GM19099 (cell line): ENCODE data around the gene TSEN34.
"Not testable (repeated sequence)": the region's sequence is repeated elsewhere in the genome, so short reads cannot be mapped to it uniquely, and the experiment has no call there.

Experiments
- POLR2A ChIP-seq: IDR thresholded peaks from 3 replicates; pipeline ENCODE4 v1.6.1; 2011; ENCODE audit warnings: low read depth; ENCODE audit not compliant: insufficient read length; ENCODE audit errors: extremely low read depth

The TSEN34 gene

DNA sequence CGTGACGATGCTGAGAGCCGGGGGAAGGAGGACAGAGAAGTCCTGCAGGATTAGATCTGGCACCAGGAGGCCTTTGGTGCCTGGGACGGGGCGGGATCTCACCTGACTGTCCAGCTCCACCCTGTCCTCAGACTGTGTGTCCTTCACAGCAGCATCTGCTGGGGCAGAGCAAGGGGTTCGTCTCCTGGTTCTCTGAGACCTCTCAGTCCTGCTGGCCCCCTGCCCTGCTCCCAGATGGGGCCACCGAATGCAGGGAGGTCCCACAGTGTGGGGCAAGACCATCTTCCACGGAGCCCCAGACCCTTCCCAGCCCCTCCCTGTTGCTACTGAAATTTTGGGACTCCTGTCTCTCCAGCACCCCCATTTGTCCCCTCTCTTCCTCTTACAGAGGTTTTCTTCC is 27.2 kb downstream of the TSEN34 start:
- no peak for TF ChIP-seq POLR2A

DNA sequence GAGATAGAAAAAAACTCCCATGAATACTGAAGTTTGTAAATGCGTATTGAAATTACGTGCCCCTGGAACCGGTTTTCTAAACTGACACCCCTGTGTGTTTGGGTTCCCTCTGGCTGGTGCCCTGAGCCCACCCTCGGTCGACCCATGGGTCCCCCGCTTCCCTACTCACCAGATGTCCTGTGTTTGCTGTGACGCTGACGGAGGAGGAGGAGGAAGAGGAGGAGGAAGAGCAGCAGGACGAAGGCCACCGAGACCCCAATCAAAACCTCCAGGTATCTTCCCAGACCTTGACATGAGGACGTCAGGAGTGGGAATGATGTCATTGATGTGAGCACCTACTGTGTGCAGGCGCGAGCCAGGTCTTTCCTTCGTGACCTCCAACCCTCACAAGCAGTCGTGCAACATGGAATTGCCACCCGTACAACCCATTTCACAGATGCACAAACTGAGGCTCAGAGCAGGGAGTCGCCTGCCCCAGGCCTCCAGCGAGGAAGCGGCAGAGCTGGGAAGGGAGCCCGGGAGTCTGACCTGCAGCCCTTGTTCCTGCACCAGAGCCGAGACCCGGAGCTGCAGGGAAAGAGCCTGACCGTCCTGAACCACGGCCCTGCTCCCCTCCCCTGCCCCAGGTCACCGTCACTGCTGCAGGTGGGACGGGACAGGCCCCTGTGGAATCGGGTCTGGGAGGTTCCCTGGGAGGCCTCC is 28.0 kb downstream of the TSEN34 start:
- TF ChIP-seq POLR2A: no peak

DNA sequence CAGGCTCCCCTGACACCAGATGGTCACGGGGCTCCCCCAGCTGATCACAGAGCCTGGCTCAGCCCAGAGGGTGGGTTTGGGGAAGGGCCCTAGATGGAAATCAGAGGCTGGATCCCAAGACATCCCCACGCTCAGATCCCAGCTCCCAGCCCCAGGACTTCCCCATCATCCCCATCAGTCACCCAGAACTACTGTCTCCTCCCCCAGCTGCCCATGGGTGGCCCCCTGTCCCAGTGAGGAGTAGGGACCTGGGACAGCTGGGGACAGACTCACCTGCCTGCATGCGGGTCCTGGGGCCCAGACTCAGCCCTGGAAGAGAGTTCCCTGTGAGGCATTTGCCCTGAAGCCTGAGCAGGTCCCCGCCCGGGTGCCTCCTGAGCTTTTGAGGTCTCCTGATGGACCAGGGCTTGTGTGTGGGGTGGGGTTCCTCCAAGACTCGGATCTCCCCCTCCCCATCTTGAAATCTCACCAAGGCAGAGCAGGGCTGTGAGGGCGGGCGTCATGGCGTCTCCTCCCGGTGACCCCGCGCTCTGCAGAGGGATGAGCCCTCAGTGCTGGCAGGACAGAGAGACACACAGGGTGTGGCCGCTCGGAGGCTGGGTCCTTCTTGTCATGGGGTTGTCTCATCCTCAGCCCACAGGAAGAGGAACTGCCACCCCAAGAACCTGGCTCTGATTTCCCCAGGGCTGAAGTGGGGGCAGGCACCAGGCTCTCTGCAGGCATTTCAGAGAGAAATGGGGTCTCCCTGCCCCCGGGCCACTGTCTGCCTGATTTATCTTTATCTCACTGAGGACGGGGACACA is 31.6 kb downstream of the TSEN34 start, which contains the start of gene LILRB3:
Gene LILRB3, minus strand, starts transcription at position 534 of the 803 bp plus-strand sequence. Its CDS starts 31 bp downstream, at position 503.
- TF ChIP-seq POLR2A: not testable (repeated sequence)

DNA sequence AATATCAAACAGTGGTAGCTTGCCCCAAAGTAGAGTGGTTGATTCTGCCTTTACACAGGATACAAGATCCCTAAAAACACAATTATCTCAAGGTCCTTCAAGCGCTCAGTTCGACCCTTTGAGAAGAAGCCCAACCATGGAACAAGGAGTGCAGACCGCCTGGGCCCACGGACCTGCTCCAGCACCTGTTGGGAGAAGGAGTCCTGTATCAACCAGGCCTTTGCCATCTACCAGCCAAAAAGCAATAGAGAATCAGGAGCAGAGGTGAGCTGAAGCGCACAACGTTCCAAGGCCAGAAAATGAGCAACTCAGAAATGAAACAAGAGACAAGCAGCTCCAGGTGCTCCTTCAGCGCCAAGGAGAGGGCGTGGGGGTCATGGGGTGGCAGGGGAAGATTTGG is 38.0 kb downstream of the TSEN34 start:
- no peak for TF ChIP-seq POLR2A

DNA sequence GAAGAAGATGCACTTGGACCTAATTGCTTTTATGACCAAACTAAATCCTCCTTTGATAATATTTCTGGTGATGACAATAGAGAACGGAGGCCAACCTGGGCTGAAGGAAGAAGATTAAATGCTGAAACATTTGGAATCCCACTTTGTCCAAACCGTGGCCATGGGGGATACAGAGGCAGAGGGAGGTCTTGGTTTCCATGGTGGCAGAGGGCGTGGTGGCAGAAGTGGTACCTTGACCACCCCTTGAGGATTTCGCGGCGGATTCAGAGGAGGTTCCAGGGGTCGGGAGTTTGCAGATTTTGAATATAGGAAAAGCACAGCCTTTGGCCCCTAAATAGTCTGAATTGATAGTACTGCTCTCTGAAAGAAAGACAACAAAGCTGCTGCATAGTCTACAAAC is 38.9 kb downstream of the TSEN34 start:
- TF ChIP-seq POLR2A: no peak

DNA sequence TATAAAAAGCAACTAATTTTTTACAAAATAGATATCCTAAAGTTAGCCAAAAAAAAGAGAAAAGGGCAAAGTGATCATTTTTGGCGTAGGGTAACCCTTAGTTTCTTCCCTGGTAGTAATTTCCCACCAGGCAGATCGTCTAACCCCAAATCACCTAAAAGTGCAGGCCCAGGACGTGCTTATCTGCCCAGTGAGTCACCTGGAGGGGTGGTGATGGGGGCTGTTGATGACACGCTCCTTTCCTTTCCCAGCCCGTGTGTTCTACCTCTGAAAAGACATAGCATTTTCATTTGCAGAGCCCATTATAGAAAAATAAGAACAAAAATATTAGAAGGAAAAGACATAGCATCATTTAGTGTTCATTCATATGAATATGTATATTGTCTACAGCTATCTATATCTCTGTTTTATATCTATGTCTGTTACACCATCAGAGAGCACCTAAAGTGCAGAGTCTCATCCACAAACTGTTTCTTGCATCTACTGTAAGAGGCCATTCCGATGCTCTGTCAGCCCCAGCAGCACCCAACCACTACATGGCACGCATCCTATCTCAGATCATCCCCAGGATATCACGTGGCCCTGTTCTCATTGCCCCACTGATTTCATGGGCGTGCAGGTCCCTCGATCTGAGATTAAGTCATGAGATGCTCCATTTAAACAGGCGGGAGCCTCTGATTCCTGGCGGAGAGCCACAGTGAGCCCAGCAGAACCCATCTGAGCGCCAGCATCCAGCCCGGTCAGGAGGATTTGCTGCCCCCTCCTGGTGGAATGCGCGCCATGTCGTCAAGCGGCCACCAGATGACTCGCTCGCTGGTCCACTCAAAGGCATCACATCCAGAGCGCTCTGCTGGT is 40.2 kb downstream of the TSEN34 start:
- TF ChIP-seq POLR2A: no peak

DNA sequence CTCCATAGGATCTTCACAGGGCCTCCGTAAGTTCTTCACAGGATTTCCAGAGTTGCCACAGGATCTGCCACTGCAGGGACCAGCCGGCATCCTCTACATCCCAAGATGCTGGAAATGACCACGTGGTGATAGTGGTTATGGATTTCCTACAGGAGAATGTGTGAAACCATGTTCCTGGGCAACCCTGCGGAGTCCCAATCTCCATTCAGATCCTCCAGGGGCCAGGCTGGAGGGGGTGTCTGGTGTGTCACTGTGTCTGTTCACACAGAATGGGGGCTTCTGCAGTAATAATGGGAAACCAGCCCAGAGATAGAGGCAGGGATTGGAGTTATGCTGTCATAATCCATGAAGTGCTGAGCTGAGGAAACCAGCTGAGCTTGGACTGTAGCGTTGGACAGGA is 42.8 kb downstream of the TSEN34 start:
- no peak for TF ChIP-seq POLR2A

DNA sequence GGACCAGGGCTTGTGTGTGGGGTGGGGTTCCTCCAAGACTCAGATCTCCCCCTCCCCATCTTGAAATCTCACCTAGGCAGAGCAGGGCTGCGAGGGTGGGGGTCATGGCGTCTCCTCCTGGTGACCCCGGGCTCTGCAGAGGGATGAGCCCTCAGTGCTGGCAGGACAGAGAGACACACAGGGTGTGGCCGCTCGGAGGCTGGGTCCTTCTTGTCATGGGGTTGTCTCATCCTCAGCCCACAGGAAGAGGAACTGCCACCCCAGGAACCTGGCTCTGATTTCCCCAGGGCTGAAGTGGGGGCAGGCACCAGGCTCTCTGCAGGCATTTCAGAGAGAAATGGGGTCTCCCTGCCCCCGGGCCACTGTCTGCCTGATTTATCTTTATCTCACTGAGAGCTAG is 51.5 kb downstream of the TSEN34 start, which contains the start of gene LILRA6:
Gene LILRA6, minus strand, starts transcription at position 145 of the 400 bp plus-strand sequence.
- not testable (repeated sequence) for TF ChIP-seq POLR2A
